VCaP (cell line): ENCODE measurements around the gene ATXN7.

Source experiments
- H3K27ac ChIP-seq: fragments of 450-650 bp; 2 replicates; pipeline ENCODE4 v1.5.1; 2017
- CTCF ChIP-seq: fragments of 450-650 bp; conservative IDR thresholded peaks from 2 replicates; pipeline ENCODE4 v1.5.1; 2017; ENCODE audit warnings: mild to moderate bottlenecking, moderate library complexity

ATXN7 gene

GRCh38 chr3:63968612-63969350, 105.1 kb downstream of the ATXN7 start:
- TF ChIP-seq CTCF: no peak
- H3K27ac ChIP-seq: peak overlapping the region; percentile 56

GRCh38 chr3:63969876-63970275, 106.2 kb downstream of the ATXN7 start:
- no peak for TF ChIP-seq CTCF
- no peak overlapping the region for H3K27ac ChIP-seq

- TF ChIP-seq CTCF: no peak
- H3K27ac ChIP-seq: no peak overlapping the region
These were observed 107.2 kb downstream of the ATXN7 start for GRCh38 chr3:63970631-63971475.

GRCh38 chr3:63972196-63972595, 108.5 kb downstream of the ATXN7 start:
- no peak overlapping the region for H3K27ac ChIP-seq
- no peak for TF ChIP-seq CTCF

GRCh38 chr3:63972987-63973386, 109.3 kb downstream of the ATXN7 start:
- TF ChIP-seq CTCF: no peak
- H3K27ac ChIP-seq: no peak overlapping the region

GRCh38 chr3:63973406-63973805, 109.7 kb downstream of the ATXN7 start:
- no peak overlapping the region for H3K27ac ChIP-seq
- no peak for TF ChIP-seq CTCF

- no peak for TF ChIP-seq CTCF
- H3K27ac ChIP-seq: no peak overlapping the region
These were observed 110.8 kb downstream of the ATXN7 start for GRCh38 chr3:63974451-63974850.
